T47D (cell line): ENCODE measurements around the gene SPEF2.

Experiments
- DNase-seq, 2 experiments: peaks; one replicate each; pipeline versions ENCODE4 v3.0.0 to v3.0.0-alpha.2; 2011 to 2012; ENCODE audit warnings: low read depth in 1 of 2, low spot score in 1 of 2
- JUND ChIP-seq: IDR thresholded peaks from 2 replicates; pipeline ENCODE4 v1.6.1; 2012; ENCODE audit warnings: low read depth
- in situ Hi-C: cut with HindIII; loops from 2 replicates; pipeline ENCODE4 v1.10.0; 2016; ENCODE audit warnings: low sequenced_read_pairs, low pct_unique_long_range_greater_than_20kb

Gene SPEF2

GRCh38 chr5:35622974-35623373 lies 5.3 kb downstream of the SPEF2 start:
- in situ Hi-C loops, result no loop called here
- DNase-seq, result no peak
- no peak for TF ChIP-seq JUND

GRCh38 chr5:35623991-35624390 lies 6.3 kb downstream of the SPEF2 start:
- TF ChIP-seq JUND, result no peak
- no peak for DNase-seq
- in situ Hi-C loops, result no loop called here

GRCh38 chr5:35626108-35626507 lies 8.4 kb downstream of the SPEF2 start:
- in situ Hi-C loops, result no loop called here
- no peak for TF ChIP-seq JUND
- DNase-seq, result no peak

GRCh38 chr5:35626553-35626952 lies 8.9 kb downstream of the SPEF2 start:
- DNase-seq, result no peak
- no peak for TF ChIP-seq JUND
- in situ Hi-C loops, result no loop called here

- no peak for TF ChIP-seq JUND
- in situ Hi-C loops, result no loop called here
- DNase-seq, result no peak
Observed at GRCh38 chr5:35634326-35634725, 16.7 kb downstream of the SPEF2 start.

GRCh38 chr5:35640623-35641022 lies 23.0 kb downstream of the SPEF2 start:
- no peak for DNase-seq
- in situ Hi-C loops, result no loop called here
- TF ChIP-seq JUND, result no peak

- no peak for TF ChIP-seq JUND
- peak in 1 of 2 experiments; percentile 51 for DNase-seq
- in situ Hi-C loops, result no loop called here
Observed at GRCh38 chr5:35644543-35644942, 26.9 kb downstream of the SPEF2 start.

- no peak for TF ChIP-seq JUND
- DNase-seq, result no peak
- in situ Hi-C loops, result no loop called here
Observed at GRCh38 chr5:35647128-35647527, 29.5 kb downstream of the SPEF2 start.

- TF ChIP-seq JUND, result no peak
- in situ Hi-C loops, result no loop called here
- no peak for DNase-seq
Observed at GRCh38 chr5:35647712-35648111, 30.0 kb downstream of the SPEF2 start.

- in situ Hi-C loops, result no loop called here
- TF ChIP-seq JUND, result no peak
- peak; percentile 3 to 66 for DNase-seq
Observed at GRCh38 chr5:35651002-35651756, 33.5 kb downstream of the SPEF2 start.

GRCh38 chr5:35656721-35657120 lies 39.1 kb downstream of the SPEF2 start:
- in situ Hi-C loops, result no loop called here
- TF ChIP-seq JUND, result no peak
- peak in 1 of 2 experiments; percentile 37 for DNase-seq

- no peak for DNase-seq
- no peak for TF ChIP-seq JUND
- in situ Hi-C loops, result no loop called here
Observed at GRCh38 chr5:35657877-35658276, 40.2 kb downstream of the SPEF2 start.

- no peak for DNase-seq
- no peak for TF ChIP-seq JUND
- in situ Hi-C loops, result no loop called here
Observed at GRCh38 chr5:35659556-35659955, 41.9 kb downstream of the SPEF2 start.

GRCh38 chr5:35660451-35660850 lies 42.8 kb downstream of the SPEF2 start:
- TF ChIP-seq JUND, result no peak
- DNase-seq, result no peak
- in situ Hi-C loops, result no loop called here
